GM19324 (cell line): ENCODE data around the gene NOL11.
"Not testable (repeated sequence)": the region's sequence is repeated elsewhere in the genome, so short reads cannot be mapped to it uniquely, and the experiment has no call there.

Source experiments
- ATAC-seq: cut with Tn5 transposase; IDR thresholded peaks from one replicate; pipeline ENCODE4 v1.9.1; 2021; ENCODE audit warnings: mild to moderate bottlenecking, moderate library complexity; ENCODE audit not compliant: unreplicated experiment, low FRiP score

The NOL11 gene

GRCh38 chr17:67717624-67718324 lies at the start of gene NOL11:
TSS of gene NOL11 (plus strand) at chr17:67717936. CDS start at chr17:67717948, 12 bp downstream.
- peak; percentile 98 for ATAC-seq

GRCh38 chr17:67671493-67671892 lies 46.2 kb upstream of the NOL11 start:
- ATAC-seq, result no peak

- ATAC-seq, result no peak
Observed at GRCh38 chr17:67672592-67673335, 45.0 kb upstream of the NOL11 start.

- no peak for ATAC-seq
Observed at GRCh38 chr17:67675481-67675880, 42.3 kb upstream of the NOL11 start.

GRCh38 chr17:67676305-67676704 lies 41.4 kb upstream of the NOL11 start:
- no peak for ATAC-seq

- ATAC-seq, result no peak
Observed at GRCh38 chr17:67678414-67678813, 39.3 kb upstream of the NOL11 start.

- ATAC-seq, result no peak
Observed at GRCh38 chr17:67679225-67679624, 38.5 kb upstream of the NOL11 start.

- no peak for ATAC-seq
Observed at GRCh38 chr17:67679721-67680120, 38.0 kb upstream of the NOL11 start.

- ATAC-seq, result no peak
Observed at GRCh38 chr17:67680445-67681224, 37.1 kb upstream of the NOL11 start.

- ATAC-seq, result no peak
Observed at GRCh38 chr17:67682196-67682595, 35.5 kb upstream of the NOL11 start.

GRCh38 chr17:67685351-67685750 lies 32.4 kb upstream of the NOL11 start:
- no peak for ATAC-seq

GRCh38 chr17:67686241-67686640 lies 31.5 kb upstream of the NOL11 start:
- no peak for ATAC-seq

GRCh38 chr17:67687511-67687910 lies 30.2 kb upstream of the NOL11 start:
- ATAC-seq, result no peak

- no peak for ATAC-seq
Observed at GRCh38 chr17:67689534-67690177, 28.1 kb upstream of the NOL11 start.

GRCh38 chr17:67693811-67694210 lies 23.9 kb upstream of the NOL11 start:
- no peak for ATAC-seq

- ATAC-seq, result no peak
Observed at GRCh38 chr17:67696347-67696746, 21.4 kb upstream of the NOL11 start.

- no peak for ATAC-seq
Observed at GRCh38 chr17:67696853-67697498, 20.8 kb upstream of the NOL11 start.

GRCh38 chr17:67700037-67700724 lies 17.6 kb upstream of the NOL11 start:
- ATAC-seq, result no peak

GRCh38 chr17:67700725-67701119 lies 17.0 kb upstream of the NOL11 start:
- ATAC-seq, result no peak

- ATAC-seq, result not testable (repeated sequence)
Observed at GRCh38 chr17:67702861-67703260, 14.9 kb upstream of the NOL11 start.
